Bronchial epithelial cell (primary cell): ENCODE results near the gene ZNF326. TPM values are rescaled to one million over a fixed set of nuclear protein-coding genes. Genes with fewer than 3 reads are reported as not detected.

Experiments
- DNase-seq: peaks from one replicate; pipeline ENCODE4 v3.0.0-alpha.2; 2010; ENCODE audit warnings: low read depth
- FAIRE-seq: peaks from 2 replicates; lab custom pipeline; 2011; peaks lifted over from hg19 to GRCh38; lab: Jason Lieb, UNC
- H3K27me3 ChIP-seq: 2 replicates; pipeline ENCODE4 v1.5.1; 2011; ENCODE audit warnings: low read length; ENCODE audit not compliant: control insufficient read depth, insufficient read depth
- H3K36me3 ChIP-seq: 2 replicates; pipeline ENCODE4 v1.5.1; 2011; ENCODE audit warnings: low read length; ENCODE audit not compliant: control insufficient read depth, insufficient read depth
- H3K4me3 ChIP-seq: 2 replicates; pipeline ENCODE4 v1.5.1; 2011; ENCODE audit warnings: mild to moderate bottlenecking, low read depth, low read length, control low read depth
- total RNA-seq: library from RNA; depleted of rRNA; stranded (reverse); fragments of >200 nt; gene quantifications from 2 replicates; pipeline ENCODE4 v1.2.1, GENCODE V29; 2014
- TF ChIP-seq, protein P1 (sequence below): IDR thresholded peaks from 2 replicates; pipeline ENCODE4 v1.5.1; 2011; ENCODE audit warnings: mild to moderate bottlenecking, moderate library complexity, low read length, control low read depth, inconsistent platforms; ENCODE audit not compliant: insufficient read depth, severe bottlenecking

ZNF326 gene
- total RNA-seq, 1 donor from 2014 or later = 5.5 TPM

DNA sequence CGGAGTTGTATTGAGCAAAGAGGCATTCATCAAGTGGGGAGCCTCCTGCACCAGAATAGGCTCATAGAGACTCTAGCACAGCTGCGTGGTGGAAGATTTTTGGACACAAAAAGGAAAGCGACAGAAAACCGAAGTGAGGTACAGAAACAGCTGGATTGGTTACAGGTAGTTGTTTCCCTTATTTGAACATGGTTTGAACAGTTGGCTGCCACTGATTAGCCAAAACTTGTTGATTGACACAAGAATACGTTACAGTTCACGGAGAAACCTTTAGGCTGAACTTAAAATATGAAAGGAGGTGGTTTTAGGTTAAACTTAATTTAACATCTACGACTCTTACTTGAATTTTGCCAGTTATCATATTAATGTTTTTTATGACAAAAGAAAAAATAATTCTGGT, 89.1 kb downstream of the ZNF326 start:
- DNase-seq (no peak), FAIRE-seq (no peak)
- Histone ChIP-seq H3K4me3 (no peak overlapping the region), H3K27me3 (no peaks in the 10 kb centered on the region), H3K36me3 (no peaks in the 10 kb centered on the region)
- TF ChIP-seq, protein P1, sequence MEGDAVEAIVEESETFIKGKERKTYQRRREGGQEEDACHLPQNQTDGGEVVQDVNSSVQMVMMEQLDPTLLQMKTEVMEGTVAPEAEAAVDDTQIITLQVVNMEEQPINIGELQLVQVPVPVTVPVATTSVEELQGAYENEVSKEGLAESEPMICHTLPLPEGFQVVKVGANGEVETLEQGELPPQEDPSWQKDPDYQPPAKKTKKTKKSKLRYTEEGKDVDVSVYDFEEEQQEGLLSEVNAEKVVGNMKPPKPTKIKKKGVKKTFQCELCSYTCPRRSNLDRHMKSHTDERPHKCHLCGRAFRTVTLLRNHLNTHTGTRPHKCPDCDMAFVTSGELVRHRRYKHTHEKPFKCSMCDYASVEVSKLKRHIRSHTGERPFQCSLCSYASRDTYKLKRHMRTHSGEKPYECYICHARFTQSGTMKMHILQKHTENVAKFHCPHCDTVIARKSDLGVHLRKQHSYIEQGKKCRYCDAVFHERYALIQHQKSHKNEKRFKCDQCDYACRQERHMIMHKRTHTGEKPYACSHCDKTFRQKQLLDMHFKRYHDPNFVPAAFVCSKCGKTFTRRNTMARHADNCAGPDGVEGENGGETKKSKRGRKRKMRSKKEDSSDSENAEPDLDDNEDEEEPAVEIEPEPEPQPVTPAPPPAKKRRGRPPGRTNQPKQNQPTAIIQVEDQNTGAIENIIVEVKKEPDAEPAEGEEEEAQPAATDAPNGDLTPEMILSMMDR = no peak

Other genes starting within 250 kb of the ZNF326 start
- gene LRRC8D, start 174.1 kb upstream of the ZNF326 start, total RNA-seq = 35.8 and 36.6 TPM in 2 replicates